NT2/D1 (cell line): ENCODE measurements around the gene ZFYVE19.

Experiments used
- DNase-seq: peaks from one replicate; pipeline ENCODE4 v3.0.0-alpha.2; 2011; ENCODE audit warnings: low read depth, low spot score
- H3K27me3 ChIP-seq: 2 replicates; pipeline ENCODE4 v1.6.0; 2011; ENCODE audit warnings: mild to moderate bottlenecking; ENCODE audit not compliant: insufficient read length, insufficient read depth
- H3K36me3 ChIP-seq: 2 replicates; pipeline ENCODE4 v1.6.1; 2011; ENCODE audit warnings: mild to moderate bottlenecking, low read length, mixed read lengths; ENCODE audit not compliant: insufficient read depth, insufficient read length
- H3K4me1 ChIP-seq: 2 replicates; pipeline ENCODE4 v1.5.1; 2011; ENCODE audit not compliant: insufficient read depth, insufficient read length
- H3K4me3 ChIP-seq: 2 replicates; pipeline ENCODE4 v1.5.1; 2011; ENCODE audit warnings: low read depth; ENCODE audit not compliant: insufficient read length
- H3K9ac ChIP-seq: 2 replicates; pipeline ENCODE4 v1.6.0; 2011; ENCODE audit warnings: low read depth; ENCODE audit not compliant: insufficient read length
- H3K9me3 ChIP-seq: 2 replicates; pipeline ENCODE4 v1.5.1; 2011; ENCODE audit warnings: mild to moderate bottlenecking, low read length; ENCODE audit not compliant: insufficient read depth
- SUZ12 ChIP-seq: IDR thresholded peaks from 2 replicates; pipeline ENCODE4 v1.6.1; 2011; ENCODE audit not compliant: insufficient read length, insufficient read depth; ENCODE audit errors: extremely low read depth
- YY1 ChIP-seq: IDR thresholded peaks from 2 replicates; pipeline ENCODE4 v1.6.1; 2011; ENCODE audit not compliant: insufficient read length, insufficient read depth
- ZNF274 ChIP-seq: IDR thresholded peaks from 2 replicates; pipeline ENCODE4 v1.6.1; 2011; ENCODE audit warnings: mild to moderate bottlenecking, low read depth, low read length

Gene ZFYVE19, protein sequence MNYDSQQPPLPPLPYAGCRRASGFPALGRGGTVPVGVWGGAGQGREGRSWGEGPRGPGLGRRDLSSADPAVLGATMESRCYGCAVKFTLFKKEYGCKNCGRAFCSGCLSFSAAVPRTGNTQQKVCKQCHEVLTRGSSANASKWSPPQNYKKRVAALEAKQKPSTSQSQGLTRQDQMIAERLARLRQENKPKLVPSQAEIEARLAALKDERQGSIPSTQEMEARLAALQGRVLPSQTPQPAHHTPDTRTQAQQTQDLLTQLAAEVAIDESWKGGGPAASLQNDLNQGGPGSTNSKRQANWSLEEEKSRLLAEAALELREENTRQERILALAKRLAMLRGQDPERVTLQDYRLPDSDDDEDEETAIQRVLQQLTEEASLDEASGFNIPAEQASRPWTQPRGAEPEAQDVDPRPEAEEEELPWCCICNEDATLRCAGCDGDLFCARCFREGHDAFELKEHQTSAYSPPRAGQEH

DNA sequence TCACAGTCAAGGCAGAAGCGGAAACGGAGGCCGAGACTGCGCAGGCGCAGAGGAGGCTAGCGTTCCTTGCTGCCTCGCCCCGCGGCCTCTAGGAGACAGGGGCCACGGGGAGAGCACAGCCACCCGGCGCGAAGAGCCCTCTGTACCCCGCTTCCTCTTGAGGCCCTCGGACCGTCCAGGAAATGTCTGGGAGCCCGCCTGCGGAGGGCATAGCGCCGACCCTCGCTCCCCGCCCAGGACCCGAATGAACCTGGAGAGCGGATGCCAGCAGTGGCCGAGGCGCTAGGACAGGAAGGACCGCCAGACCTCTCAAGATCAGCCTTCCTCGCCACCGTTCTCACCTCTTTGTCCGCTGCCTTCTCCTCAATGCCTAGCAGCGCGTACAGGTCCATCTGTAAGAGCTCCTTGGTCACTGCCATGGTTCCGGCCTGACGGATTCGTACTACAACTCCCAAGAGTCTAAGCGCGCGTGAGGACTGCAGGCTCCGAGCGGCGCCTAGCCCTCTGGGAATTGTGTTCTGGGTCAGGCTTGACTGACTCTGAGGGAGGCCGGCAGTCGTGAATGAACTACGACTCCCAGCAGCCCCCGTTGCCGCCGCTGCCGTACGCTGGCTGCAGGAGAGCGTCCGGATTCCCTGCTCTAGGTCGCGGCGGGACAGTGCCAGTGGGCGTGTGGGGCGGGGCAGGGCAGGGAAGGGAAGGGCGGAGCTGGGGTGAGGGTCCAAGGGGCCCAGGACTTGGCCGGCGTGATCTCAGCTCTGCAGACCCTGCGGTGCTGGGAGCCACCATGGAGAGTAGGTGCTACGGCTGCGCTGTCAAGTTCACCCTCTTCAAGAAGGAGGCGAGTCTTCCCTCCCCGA is at the start of gene ZFYVE19, which contains the start of gene DNAJC17:
Gene ZFYVE19 (plus strand): TSS at position 62 of the 860 bp plus-strand sequence. CDS start 501 bp downstream, at position 563.
Gene DNAJC17 (minus strand): TSS at position 446 of the 860 bp plus-strand sequence. CDS start 27 bp downstream, at position 419.
- Histone ChIP-seq H3K36me3 (peaks cover 38% of the 10 kb centered on the region), H3K4me1 (peaks cover 3% of the 10 kb centered on the region), H3K4me3 (peak within 1 kb of the TSS; percentile 100), H3K27me3 (no peaks in the 10 kb centered on the region), H3K9ac (peak within 1 kb of the TSS; percentile 99), H3K9me3 (no peaks in the 10 kb centered on the region)
- peak; percentile 14 for TF ChIP-seq YY1
- no peak for TF ChIP-seq SUZ12
- peak; percentile 95 for DNase-seq

DNA sequence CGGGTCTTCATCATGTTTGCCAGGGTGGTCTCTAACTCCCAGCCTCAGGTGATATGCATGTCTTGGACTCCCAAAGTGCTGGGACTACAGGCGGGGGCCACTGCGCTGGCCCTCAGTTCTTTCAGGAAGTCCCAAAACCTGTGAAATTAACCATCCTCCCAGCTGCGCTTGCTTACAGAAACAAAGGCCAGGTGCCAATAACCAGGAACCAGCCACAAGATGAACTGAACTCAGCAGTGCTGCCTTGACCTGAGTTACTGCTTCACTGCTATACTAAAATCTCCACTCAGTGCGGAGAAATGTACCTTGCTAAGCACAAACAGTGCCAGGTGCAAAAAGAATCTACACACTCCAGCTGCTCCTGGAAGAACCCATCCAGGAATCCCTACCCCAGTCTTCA is 46.9 kb upstream of the ZFYVE19 start:
- no peaks in the 10 kb centered on the region for H3K27me3 ChIP-seq
- H3K9me3 ChIP-seq: no peaks in the 10 kb centered on the region
- no peak for DNase-seq
- H3K9ac ChIP-seq: no peak overlapping the region
- H3K4me1 ChIP-seq: no peaks in the 10 kb centered on the region
- H3K4me3 ChIP-seq: no peak overlapping the region
- TF ChIP-seq SUZ12: no peak
- TF ChIP-seq YY1: no peak
- TF ChIP-seq ZNF274: no peak
- H3K36me3 ChIP-seq: no peaks in the 10 kb centered on the region

DNA sequence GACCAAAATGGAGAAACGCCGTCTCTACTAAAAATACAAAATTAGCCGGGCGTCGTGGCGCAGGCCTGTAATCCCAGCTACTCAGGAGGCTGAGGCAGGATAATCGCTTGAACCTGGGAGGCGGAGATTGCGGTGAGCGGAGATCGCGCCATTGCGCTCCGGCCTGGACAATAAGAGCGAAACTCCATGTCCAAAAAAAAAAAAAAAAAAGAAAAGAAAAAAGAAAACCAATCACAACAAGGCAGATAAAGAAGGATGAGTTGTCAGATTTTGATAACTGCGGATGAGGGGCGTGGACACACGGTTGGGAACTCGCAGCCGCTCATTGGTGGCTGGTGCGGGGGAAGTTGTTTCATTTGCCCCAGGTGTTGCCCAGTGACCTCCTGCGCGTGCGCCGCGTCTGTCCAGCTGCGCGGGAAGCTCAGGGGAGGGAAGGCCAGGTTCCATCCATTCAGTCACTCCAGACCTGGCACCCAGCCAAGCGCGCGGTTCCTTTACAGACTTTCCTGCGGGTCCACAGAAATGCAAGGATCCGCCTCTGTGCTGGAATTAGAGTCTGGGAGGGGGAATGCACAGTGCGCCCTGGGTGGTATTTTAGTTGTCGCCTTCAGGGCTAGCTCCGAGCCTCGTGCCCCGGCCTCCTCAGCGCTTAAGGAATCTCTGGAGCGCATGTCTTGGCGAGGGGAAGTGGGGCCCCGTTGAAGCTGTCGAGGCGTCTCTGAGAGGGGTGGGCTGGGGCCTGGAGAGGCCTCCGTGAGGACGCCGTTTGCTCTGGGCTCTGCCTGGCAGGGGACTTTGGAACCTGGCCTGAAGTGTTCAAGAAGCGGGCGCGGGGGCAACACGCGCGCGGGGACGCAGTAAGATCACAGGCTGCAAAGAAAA is 43.7 kb upstream of the ZFYVE19 start:
- Histone ChIP-seq H3K4me3 (peak overlapping the region; percentile 65), H3K36me3 (peaks cover 11% of the 10 kb centered on the region), H3K27me3 (no peaks in the 10 kb centered on the region), H3K4me1 (peaks cover 17% of the 10 kb centered on the region), H3K9ac (peak overlapping the region; percentile 87), H3K9me3 (no peaks in the 10 kb centered on the region)
- DNase-seq: no peak
- TF ChIP-seq SUZ12 (no peak), YY1 (no peak), ZNF274 (no peak)

DNA sequence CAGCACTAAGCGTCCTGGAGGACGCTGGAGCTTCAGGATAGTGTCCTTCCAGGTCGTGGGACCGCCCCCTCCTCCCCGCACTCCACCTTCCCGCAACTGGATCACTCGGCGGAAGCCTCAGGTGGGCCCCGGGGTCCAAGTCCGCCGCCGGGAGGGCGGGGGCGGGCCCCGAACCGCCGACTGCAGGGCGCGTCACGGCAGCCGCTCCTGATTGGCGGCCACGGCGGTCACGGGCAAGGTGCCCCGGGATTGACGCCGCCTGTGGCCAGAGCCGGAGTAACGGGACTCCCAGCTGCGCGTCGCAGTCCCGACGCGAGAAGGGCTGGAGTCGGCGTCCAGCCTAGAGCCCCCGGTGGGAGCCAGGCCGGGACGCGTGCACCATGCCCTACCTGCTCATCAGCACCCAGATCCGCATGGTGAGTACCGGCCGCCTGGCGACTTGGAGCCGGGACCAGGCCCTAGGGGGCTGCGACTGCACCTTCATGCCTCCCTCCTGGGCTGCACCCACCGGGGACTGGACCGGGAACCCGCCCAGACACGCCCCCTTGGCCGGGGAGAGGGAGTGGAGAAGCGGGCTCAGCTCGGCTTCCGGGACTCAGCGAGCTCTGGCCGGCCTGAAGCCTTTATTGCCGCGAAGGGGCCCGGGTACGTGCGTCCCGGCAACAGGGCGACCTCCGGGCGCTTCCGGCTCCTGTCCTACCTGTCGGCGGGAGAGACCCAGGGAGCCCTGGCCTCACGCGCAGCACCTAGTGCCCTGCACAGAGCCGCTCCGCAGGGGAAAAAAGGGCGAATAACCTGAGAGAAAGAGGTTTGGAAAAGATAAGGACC is 42.9 kb upstream of the ZFYVE19 start, which contains the start of gene GCHFR:
Gene GCHFR (plus strand): TSS at position 268 of the 828 bp plus-strand sequence. CDS start 113 bp downstream, at position 381.
- Histone ChIP-seq H3K36me3 (peaks cover 19% of the 10 kb centered on the region), H3K4me1 (peaks cover 17% of the 10 kb centered on the region), H3K9ac (peak within 1 kb of the TSS; percentile 87), H3K9me3 (no peaks in the 10 kb centered on the region), H3K27me3 (no peaks in the 10 kb centered on the region), H3K4me3 (peak within 1 kb of the TSS; percentile 65)
- TF ChIP-seq ZNF274: no peak
- no peak for TF ChIP-seq SUZ12
- TF ChIP-seq YY1: no peak
- DNase-seq: no peak

DNA sequence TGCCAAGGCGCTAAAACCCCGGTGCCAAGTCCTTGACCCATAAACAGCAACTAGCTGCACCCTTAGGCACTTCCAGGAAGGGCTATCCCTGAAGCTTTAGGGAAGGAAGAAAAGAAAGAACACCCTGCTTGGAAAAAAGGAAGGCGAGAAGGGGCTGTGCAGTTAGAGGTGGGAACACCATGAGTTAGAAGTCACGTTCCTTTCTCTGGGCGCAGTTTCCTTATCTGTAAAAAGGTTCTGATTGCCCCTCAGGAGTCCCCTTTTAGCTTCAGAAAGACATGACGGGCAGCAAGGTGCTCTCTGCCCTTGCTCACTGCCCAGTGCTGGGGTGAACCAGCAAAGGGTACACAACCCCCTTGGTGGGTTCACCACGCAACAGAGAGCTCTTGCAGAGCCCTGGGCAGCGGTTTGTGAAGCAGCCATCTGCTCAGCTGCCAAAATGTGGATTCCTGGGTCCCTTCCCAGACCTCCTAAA is 42.2 kb upstream of the ZFYVE19 start:
- no peak for DNase-seq
- Histone ChIP-seq H3K27me3 (no peaks in the 10 kb centered on the region), H3K4me3 (peak overlapping the region; percentile 65), H3K36me3 (peaks cover 23% of the 10 kb centered on the region), H3K9ac (peak overlapping the region; percentile 87), H3K4me1 (peaks cover 17% of the 10 kb centered on the region), H3K9me3 (no peaks in the 10 kb centered on the region)
- TF ChIP-seq ZNF274 (no peak), YY1 (no peak), SUZ12 (no peak)
